Endodermal cell (in vitro differentiated cells): ENCODE measurements around the gene DNM3. TPM values are rescaled to one million over a fixed set of nuclear protein-coding genes. Genes with fewer than 3 reads are reported as not detected.

Experiments used
- DNase-seq: peaks from one replicate; pipeline ENCODE4 v3.0.0-alpha.2; 2017
- H3K27ac ChIP-seq: 2 replicates; pipeline ENCODE4 v1.5.1; 2013; ENCODE audit warnings: mild to moderate bottlenecking, low read depth, low read length, moderate library complexity
- H3K27me3 ChIP-seq: 2 replicates; pipeline ENCODE4 v1.6.1; 2013; ENCODE audit warnings: mild to moderate bottlenecking, low read length, moderate library complexity; ENCODE audit not compliant: insufficient read depth, control insufficient read depth, poor library complexity, severe bottlenecking
- H3K36me3 ChIP-seq: 2 replicates; pipeline ENCODE4 v1.7.0; 2013; ENCODE audit warnings: mild to moderate bottlenecking, low read length, moderate library complexity; ENCODE audit not compliant: control insufficient read depth, insufficient read depth
- H3K4me1 ChIP-seq: one replicate; pipeline ENCODE4 v1.7.0; 2013; ENCODE audit warnings: low read length; ENCODE audit not compliant: control insufficient read depth, insufficient read depth
- H3K4me3 ChIP-seq: 2 replicates; pipeline ENCODE4 v1.5.1; 2013; ENCODE audit warnings: mild to moderate bottlenecking, low read length, moderate library complexity
- H3K9ac ChIP-seq: 2 replicates; pipeline ENCODE4 v1.6.1; 2013; ENCODE audit warnings: mild to moderate bottlenecking, low read length, moderate library complexity; ENCODE audit not compliant: poor library complexity, severe bottlenecking; ENCODE audit errors: extremely low read depth
- H3K9me3 ChIP-seq: 2 replicates; pipeline ENCODE4 v1.6.1; 2013; ENCODE audit warnings: mild to moderate bottlenecking, low read length, moderate library complexity; ENCODE audit not compliant: control insufficient read depth
- H3K27ac Mint-ChIP-seq: 2 replicates; pipeline ENCODE4 v1.8.0; 2020; ENCODE audit warnings: mixed read lengths
- H3K27me3 Mint-ChIP-seq: 2 replicates; pipeline ENCODE4 v1.8.0; 2021; ENCODE audit warnings: mild to moderate bottlenecking, mixed read lengths; ENCODE audit not compliant: insufficient read depth
- H3K36me3 Mint-ChIP-seq: 2 replicates; pipeline ENCODE4 v1.8.0; 2020; ENCODE audit warnings: low read depth, mixed read lengths
- H3K4me1 Mint-ChIP-seq: 2 replicates; pipeline ENCODE4 v1.8.0; 2020; ENCODE audit warnings: mixed read lengths
- H3K4me3 Mint-ChIP-seq: 2 replicates; pipeline ENCODE4 v1.8.0; 2020; ENCODE audit warnings: mild to moderate bottlenecking, moderate library complexity, mixed read lengths
- H3K9me3 Mint-ChIP-seq: 2 replicates; pipeline ENCODE4 v1.8.0; 2020; ENCODE audit warnings: mild to moderate bottlenecking, mixed read lengths
- WGBS, 2 experiments: methylation state at CpG; one replicate each; pipeline versions ENCODE4 v1.1.5 to v1.1.7; 2013; ENCODE audit warnings: missing lambda C conversion rate in 2 of 2, mixed read lengths in 1 of 2; ENCODE audit not compliant: insufficient coverage in 1 of 2, insufficient read length in 1 of 2; 5-methylcytosine and 5-hydroxymethylcytosine counted together
- total RNA-seq, 2 donors: library from RNA; stranded (reverse); fragmentation: NEBNext Ultra II Directional in 1 of 2; extraction: Animal tissue kit (Norgen Biotek cat#: 25700) in 1 of 2; gene quantifications; 2 replicates in 1 of 2; 3 replicates in 1 of 2; pipeline ENCODE4 v1.2.1, GENCODE V29; 2021
- TF ChIP-seq, protein P1 (sequence below): fragments of 200-600 bp; sonication (generic); conservative IDR thresholded peaks from 2 replicates; pipeline ENCODE4 v1.5.0; 2021; ENCODE audit warnings: antibody characterized with exemption, mild to moderate bottlenecking

DNM3 gene
- total RNA-seq, 2 donors from 2014 or later: 0.53 to 1.8 TPM

DNA sequence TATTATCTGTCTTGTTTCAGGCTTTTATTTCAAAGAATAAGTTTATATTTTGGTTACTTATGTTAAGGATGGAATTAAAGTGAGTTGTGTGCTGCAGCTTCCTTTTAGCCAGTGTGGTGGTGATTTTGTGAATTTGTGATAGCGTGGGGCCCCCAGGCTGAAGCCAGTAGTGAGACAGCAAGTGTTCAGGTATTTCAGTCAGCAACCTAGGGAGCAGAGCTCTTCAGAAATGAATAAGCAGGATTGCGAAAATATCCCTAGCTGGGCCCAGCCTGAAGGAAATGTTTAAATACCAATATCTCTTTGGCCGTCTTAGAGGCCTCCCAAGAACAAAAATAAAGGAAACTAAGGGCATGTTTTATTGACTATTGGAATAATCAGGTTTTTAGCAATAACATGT is 428.3 kb downstream of the DNM3 start:
- H3K27ac ChIP-seq: no peak overlapping the region
- H3K4me1 Mint-ChIP-seq: no peaks in the 10 kb centered on the region
- no peak for DNase-seq

DNA sequence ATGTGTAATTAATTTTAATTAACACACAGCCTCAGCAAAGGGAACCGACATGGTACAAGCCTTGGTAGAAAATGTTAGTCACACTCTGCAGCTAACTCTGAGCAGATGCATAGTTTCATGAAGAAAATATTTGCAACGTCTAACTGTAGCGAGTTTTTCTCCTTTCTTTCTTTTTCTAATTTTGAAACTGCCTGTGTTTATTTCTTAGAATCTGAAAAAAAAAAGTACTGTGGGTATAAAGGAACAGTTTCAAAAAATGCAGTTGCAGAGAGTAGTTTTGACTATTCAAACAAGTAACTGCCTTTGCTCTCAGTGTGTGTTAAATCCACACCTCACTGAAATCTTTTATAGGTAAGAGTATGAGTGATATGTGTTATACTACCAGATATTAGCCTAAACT is 429.3 kb downstream of the DNM3 start:
- Histone ChIP-seq H3K4me3 (no peak overlapping the region), H3K9me3 (no peaks in the 10 kb centered on the region), H3K36me3 (no peaks in the 10 kb centered on the region), H3K27me3 (no peaks in the 10 kb centered on the region), H3K9ac (no peak overlapping the region), H3K27ac (no peak overlapping the region), H3K4me1 (no peaks in the 10 kb centered on the region)
- Mint-ChIP-seq H3K4me1 (no peaks in the 10 kb centered on the region), H3K36me3 (no peaks in the 10 kb centered on the region), H3K9me3 (no peaks in the 10 kb centered on the region), H3K27me3 (no peaks in the 10 kb centered on the region), H3K4me3 (no peak overlapping the region), H3K27ac (no peak overlapping the region)
- TF ChIP-seq, protein P1, sequence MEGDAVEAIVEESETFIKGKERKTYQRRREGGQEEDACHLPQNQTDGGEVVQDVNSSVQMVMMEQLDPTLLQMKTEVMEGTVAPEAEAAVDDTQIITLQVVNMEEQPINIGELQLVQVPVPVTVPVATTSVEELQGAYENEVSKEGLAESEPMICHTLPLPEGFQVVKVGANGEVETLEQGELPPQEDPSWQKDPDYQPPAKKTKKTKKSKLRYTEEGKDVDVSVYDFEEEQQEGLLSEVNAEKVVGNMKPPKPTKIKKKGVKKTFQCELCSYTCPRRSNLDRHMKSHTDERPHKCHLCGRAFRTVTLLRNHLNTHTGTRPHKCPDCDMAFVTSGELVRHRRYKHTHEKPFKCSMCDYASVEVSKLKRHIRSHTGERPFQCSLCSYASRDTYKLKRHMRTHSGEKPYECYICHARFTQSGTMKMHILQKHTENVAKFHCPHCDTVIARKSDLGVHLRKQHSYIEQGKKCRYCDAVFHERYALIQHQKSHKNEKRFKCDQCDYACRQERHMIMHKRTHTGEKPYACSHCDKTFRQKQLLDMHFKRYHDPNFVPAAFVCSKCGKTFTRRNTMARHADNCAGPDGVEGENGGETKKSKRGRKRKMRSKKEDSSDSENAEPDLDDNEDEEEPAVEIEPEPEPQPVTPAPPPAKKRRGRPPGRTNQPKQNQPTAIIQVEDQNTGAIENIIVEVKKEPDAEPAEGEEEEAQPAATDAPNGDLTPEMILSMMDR: no peak
- WGBS, 2 experiments: 80 to 89% methylated on average over 1 to 3 of the region's 3 CpGs
- no peak for DNase-seq

More for the DNA sequence above, 428.3 kb downstream of the DNM3 start:
- no peaks in the 10 kb centered on the region for H3K27me3 Mint-ChIP-seq
- Histone ChIP-seq H3K27me3 (no peaks in the 10 kb centered on the region), H3K9ac (no peak overlapping the region), H3K4me3 (no peak overlapping the region), H3K36me3 (no peaks in the 10 kb centered on the region), H3K4me1 (no peaks in the 10 kb centered on the region), H3K9me3 (no peaks in the 10 kb centered on the region)
- no peak overlapping the region for H3K27ac Mint-ChIP-seq
- H3K36me3 Mint-ChIP-seq: no peaks in the 10 kb centered on the region
- no peaks in the 10 kb centered on the region for H3K9me3 Mint-ChIP-seq
- TF ChIP-seq, protein P1: no peak
- no peak overlapping the region for H3K4me3 Mint-ChIP-seq
- 83 to 100% methylated on average over 2 to 3 of the region's 3 CpGs for WGBS, 2 experiments

DNA sequence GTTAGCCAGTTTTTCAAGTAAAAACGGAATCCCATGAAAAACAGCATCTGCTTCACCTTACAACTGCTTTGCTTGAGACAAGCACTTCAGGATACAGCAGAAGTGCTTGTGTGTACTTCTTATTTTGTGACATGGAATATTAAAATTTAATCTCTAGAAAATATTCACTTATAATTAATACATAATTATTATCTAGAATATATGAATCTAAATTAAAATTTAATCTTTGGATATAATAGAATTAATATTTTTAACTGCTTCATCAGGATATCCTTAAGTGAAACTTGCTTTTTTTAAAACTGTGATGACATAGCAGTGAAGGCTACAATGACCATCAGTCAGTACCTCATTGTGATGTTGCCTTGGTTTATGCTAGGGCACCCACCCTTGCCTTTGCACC is 430.8 kb downstream of the DNM3 start:
- H3K27ac ChIP-seq: no peak overlapping the region
- no peaks in the 10 kb centered on the region for H3K27me3 ChIP-seq
- H3K27ac Mint-ChIP-seq: no peak overlapping the region
- no peak overlapping the region for H3K4me3 Mint-ChIP-seq
- TF ChIP-seq, protein P1: no peak
- H3K4me1 ChIP-seq: no peaks in the 10 kb centered on the region
- no peak overlapping the region for H3K9ac ChIP-seq
- no peaks in the 10 kb centered on the region for H3K4me1 Mint-ChIP-seq
- H3K36me3 Mint-ChIP-seq: no peaks in the 10 kb centered on the region
- H3K9me3 ChIP-seq: no peaks in the 10 kb centered on the region
- H3K36me3 ChIP-seq: no peaks in the 10 kb centered on the region
- DNase-seq: no peak
- no peaks in the 10 kb centered on the region for H3K27me3 Mint-ChIP-seq
- WGBS, 2 experiments: 45 to 80% methylated on average over 1 of the region's 1 CpG
- no peak overlapping the region for H3K4me3 ChIP-seq
- no peaks in the 10 kb centered on the region for H3K9me3 Mint-ChIP-seq
